Effector CD8-positive, alpha-beta T cell (primary cell): ENCODE measurements around the gene FZD10.

Experiments used
- DNase-seq: peaks from one replicate; lab custom pipeline; 2025; lab: John Stamatoyannopoulos, UW

The FZD10 gene

GRCh38 chr12:130132831-130133511 is 29.3 kb upstream of the FZD10 start:
- no peak for DNase-seq

DNA sequence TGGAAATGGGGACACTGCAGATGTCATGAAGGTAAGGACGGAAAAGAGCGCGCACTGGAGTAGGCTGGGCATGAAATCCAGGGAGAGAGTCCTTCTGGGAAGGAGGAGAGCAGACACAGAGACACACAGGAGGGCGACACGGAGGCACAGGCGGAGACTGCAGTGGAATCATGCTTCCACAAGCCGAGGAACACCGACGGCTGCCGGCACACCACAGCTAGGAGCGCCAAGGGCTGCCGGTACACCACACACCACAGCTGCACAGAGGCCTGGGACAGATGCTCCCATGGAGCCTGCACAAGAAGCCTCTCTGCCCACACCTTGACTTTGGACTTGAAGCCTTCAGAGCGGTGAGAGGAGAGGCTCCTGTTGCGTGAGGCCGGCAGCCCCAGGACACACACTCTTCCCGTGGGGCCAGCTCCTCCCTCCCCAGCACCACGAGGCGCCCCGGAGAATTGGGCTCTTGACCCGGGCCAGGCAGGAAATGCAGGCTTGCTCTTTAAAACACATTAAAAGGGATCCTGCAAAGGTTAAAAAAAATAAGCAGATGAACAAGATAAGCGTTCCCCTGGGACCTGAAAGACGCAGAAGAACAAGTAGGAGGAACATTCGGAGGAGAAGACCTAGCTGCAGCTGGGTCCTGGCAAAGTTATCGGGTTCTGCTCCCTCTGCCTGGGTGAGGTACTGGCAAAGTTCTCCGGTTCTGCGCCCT is 28.3 kb upstream of the FZD10 start:
- no peak for DNase-seq

- DNase-seq: no peak
Observed at GRCh38 chr12:130134563-130134915, 27.7 kb upstream of the FZD10 start.

DNA sequence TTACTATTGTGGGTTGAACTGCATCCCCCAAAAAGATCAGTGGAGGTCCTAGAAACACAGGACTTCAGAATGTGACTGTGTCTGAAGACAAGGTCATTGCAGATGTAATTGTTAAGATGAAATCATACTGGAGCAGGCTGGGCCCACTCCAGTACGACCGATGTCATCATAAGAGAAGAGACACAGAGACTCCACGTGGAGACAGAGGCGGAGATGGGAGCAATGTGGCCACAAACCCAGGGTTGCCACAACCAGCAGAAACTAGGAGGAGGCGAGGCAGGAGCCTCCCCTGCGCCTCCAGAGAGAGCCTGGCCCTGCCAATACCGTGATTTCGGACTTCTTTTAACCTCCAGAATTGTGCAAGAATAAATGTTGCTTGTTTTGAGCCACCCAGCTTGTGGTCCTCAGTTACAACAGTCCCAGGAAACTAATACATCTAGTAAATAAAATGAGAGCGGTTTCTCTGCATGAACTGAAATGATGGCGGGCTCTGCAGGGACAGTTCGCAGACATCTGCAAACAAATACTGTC is 25.7 kb upstream of the FZD10 start:
- DNase-seq: no peak

DNA sequence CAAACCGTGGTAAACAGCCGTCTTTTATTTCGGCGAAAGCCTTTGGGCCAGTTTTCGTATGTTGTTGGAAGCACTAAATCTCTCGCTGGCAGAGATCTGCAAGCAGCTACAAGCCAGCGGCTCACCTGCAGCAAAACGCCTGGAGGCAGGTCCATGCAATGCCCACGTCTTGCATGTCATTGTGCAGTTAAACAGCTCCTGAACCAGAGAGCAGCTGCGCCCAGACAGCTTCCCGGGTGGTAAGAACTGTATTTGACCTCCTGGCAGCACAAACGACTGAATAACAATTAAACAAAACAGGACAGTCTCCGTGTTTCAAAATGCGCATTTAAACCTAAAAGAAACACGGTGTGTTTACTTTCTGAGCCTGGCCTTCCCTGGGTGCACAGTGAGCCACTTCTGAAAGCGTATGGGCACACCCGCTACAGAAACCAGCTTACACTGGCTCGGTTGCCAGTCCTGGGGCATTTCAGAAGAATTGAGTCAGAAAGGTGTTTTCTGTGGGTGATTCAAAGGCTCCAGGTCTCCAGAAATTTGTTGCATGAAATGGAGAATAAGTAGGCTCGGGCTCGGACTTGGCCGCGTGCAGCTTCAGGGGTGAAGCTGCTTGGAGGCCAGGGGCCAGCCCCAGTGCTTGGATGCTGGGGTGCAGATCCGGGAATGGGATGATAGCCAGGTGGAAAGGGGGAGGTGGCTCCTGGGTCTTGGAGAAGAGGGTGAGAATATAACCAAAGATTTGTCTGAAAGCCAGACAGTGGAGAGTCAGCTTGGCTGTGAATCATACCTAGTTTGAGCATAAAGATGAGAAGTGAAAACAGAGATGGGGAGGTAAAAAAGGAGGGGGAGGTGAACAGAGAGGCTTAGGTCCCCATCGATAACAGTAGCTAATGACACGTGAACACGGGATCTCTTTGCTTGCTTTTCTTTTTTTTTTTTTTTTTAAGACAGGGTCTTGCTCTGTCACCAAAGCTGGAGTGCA is 24.9 kb upstream of the FZD10 start:
- no peak for DNase-seq

DNA sequence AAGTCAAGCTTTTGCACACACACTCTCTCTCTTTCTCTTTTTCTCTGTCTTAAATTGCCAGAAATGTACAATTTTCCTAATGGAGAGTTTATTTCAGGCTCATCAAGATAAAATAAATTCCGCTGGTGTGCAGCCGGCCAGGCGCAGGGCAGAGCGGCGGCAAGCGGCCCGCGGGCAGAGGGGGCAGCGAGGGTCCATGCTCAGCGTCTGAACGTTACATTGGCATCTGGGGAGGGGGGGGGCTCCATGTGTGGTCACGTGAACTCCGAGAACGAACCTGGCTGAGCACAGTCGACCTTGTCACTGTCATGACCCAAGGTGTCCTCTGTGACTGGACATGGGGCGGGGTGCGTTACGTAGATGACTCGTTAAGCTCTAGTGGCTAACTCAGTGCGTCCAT is 23.8 kb upstream of the FZD10 start:
- no peak for DNase-seq

GRCh38 chr12:130139567-130140421 is 22.5 kb upstream of the FZD10 start:
- DNase-seq: no peak

- DNase-seq: no peak
Observed at GRCh38 chr12:130141105-130141504, 21.2 kb upstream of the FZD10 start.

GRCh38 chr12:130141901-130142683 is 20.2 kb upstream of the FZD10 start:
- no peak for DNase-seq

DNA sequence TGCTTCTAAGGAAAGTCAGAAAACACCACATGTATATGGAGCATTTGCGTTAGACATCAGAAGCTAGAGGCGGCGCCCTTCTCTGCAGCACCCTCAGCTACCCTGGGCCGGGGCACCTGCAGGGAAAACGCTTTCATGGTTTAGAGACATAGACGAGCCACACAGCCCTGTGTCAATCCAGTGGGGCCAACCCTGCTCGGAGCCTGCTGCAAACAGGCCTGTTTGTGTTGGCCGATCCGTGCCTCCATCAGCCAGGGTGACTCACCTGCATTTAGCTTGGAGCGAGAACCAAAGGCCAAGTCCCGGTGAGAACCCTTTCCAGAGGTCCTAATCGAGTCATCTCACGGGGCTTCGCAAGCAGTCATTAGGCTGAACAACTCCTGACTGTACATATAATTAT is 19.5 kb upstream of the FZD10 start:
- no peak for DNase-seq

DNA sequence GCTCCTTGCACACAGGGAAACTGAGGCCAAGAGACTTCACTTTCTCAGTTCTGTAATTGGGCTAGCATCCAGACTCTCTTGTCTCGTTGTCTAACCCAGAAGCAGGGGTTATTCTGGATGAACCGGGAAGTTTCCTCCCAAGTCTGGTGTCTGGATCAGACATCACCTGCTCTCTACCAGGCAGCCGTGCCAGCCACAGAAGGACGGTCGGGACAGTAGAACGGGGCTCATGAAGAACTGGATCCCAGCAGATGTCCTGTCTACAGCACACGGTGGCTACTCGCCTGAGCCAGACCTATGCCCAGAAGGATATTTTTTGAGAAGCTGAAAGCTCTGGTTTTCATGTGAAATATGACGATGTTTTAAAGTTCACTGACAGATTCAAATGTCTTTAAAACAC is 19.1 kb upstream of the FZD10 start:
- no peak for DNase-seq

DNA sequence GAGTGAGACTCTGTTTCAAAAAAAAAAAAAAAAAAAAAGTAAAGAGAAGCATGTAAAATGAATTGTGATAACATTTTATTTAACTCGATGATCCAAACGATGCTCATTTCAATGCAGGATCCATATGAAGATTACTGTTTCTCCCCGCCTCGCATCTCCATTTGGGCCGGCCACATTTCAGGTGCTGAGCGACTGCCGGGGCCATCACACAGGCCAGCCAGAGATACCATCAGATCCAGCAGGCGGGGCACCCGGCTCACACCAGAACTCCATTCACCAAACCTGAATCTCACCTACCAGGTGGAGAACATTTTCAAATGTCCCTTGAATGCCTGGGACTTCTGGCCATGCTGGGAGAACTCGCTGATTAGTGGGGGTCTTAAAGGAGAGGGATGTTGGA is 18.0 kb upstream of the FZD10 start:
- DNase-seq: no peak

DNA sequence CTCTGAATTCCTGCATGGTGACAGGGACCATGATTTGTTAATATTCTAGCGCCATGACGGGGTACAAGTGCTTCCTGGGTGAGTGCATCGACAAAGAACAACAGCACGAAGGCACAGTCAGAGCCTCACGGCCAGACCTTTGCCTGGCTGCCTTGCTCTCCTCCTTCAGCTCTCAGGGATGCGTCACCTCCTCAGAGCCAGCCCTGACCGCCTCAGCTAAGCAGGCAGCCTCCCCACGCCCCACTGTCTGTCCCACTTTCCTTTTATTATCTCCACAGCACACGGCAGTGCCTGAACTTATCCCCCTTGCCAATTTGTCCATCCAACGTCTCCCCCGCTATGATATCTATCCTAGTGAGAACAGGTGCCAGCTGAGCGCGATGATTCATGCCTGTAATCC is 16.5 kb upstream of the FZD10 start:
- DNase-seq: no peak

GRCh38 chr12:130146176-130146931 is 15.9 kb upstream of the FZD10 start:
- no peak for DNase-seq

GRCh38 chr12:130147875-130148596 is 14.2 kb upstream of the FZD10 start:
- no peak for DNase-seq

DNA sequence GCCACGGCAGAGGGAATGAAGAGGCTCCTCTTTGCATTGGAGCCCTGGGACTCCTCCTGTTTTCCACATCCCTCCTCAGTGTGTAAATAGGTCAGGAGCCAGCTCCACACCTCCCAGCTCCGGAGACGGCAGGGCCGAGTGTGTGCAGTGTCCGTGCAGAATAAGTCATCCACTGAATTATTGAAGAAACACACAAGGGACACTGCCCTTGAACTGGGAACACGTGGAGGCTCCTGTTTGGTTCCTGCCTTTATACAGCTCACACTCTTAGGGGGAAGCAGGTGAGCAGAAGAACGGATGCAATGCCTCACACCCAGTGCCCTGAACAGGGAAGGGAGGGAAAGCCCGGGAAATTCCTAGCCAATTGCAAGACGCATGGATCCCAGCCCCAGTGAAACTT is 10.4 kb upstream of the FZD10 start:
- no peak for DNase-seq

GRCh38 chr12:130152386-130152785 is 9.9 kb upstream of the FZD10 start:
- DNase-seq: no peak

GRCh38 chr12:130153803-130154202 is 8.5 kb upstream of the FZD10 start:
- no peak for DNase-seq
